ENCODE data around the gene AFAP1L2.

The AFAP1L2 gene

GRCh38 chr10:114297136-114297705 lies 107.1 kb downstream of the AFAP1L2 start:
- Histone ChIP-seq H3K36me3 (no peaks in the 10 kb centered on the region), H3K4me3 (ENCODE audit: low read depth, low read length) (no peak overlapping the region), H3K9me3 (ENCODE audit: severe bottlenecking) (peaks cover 15% of the 10 kb centered on the region), H3K27ac (no peak overlapping the region), H3K27me3 (ENCODE audit: insufficient read depth, low read depth, severe bottlenecking) (no peaks in the 10 kb centered on the region)
- DNase-seq: no peak
- no peak for TF ChIP-seq CTCF (IDR thresholded peaks at IDR 0.05; ENCODE audit: low read depth, low read length)

GRCh38 chr10:114295393-114295792 lies 108.9 kb downstream of the AFAP1L2 start:
- DNase-seq: no peak
- no peak for TF ChIP-seq CTCF (IDR thresholded peaks at IDR 0.05; ENCODE audit: low read depth, low read length)
- Histone ChIP-seq H3K9me3 (ENCODE audit: severe bottlenecking) (peaks cover 15% of the 10 kb centered on the region), H3K27me3 (ENCODE audit: insufficient read depth, low read depth, severe bottlenecking) (no peaks in the 10 kb centered on the region), H3K36me3 (no peaks in the 10 kb centered on the region), H3K27ac (no peak overlapping the region), H3K4me3 (ENCODE audit: low read depth, low read length) (no peak overlapping the region)

GRCh38 chr10:114294549-114294948 lies 109.8 kb downstream of the AFAP1L2 start:
- TF ChIP-seq CTCF (IDR thresholded peaks at IDR 0.05; ENCODE audit: low read depth, low read length): no peak

GRCh38 chr10:114293075-114293474 lies 111.2 kb downstream of the AFAP1L2 start:
- peaks cover 15% of the 10 kb centered on the region for H3K9me3 ChIP-seq (ENCODE audit: severe bottlenecking)
- no peak for DNase-seq
- H3K4me3 ChIP-seq (ENCODE audit: low read depth, low read length): no peak overlapping the region
- H3K36me3 ChIP-seq: no peaks in the 10 kb centered on the region
- TF ChIP-seq CTCF (IDR thresholded peaks at IDR 0.05; ENCODE audit: low read depth, low read length): no peak
- no peaks in the 10 kb centered on the region for H3K27me3 ChIP-seq (ENCODE audit: insufficient read depth, low read depth, severe bottlenecking)
- H3K27ac ChIP-seq: no peak overlapping the region

More at GRCh38 chr10:114294549-114294948, 109.8 kb downstream of the AFAP1L2 start:
- H3K4me3 ChIP-seq (ENCODE audit: low read depth, low read length): no peak overlapping the region
- no peaks in the 10 kb centered on the region for H3K36me3 ChIP-seq
- H3K27ac ChIP-seq: no peak overlapping the region
- no peak for DNase-seq
- no peaks in the 10 kb centered on the region for H3K27me3 ChIP-seq (ENCODE audit: insufficient read depth, low read depth, severe bottlenecking)
- peaks cover 15% of the 10 kb centered on the region for H3K9me3 ChIP-seq (ENCODE audit: severe bottlenecking)

GRCh38 chr10:114291516-114291915 lies 112.8 kb downstream of the AFAP1L2 start:
- Histone ChIP-seq H3K4me3 (ENCODE audit: low read depth, low read length) (no peak overlapping the region), H3K27ac (no peak overlapping the region), H3K36me3 (no peaks in the 10 kb centered on the region), H3K27me3 (ENCODE audit: insufficient read depth, low read depth, severe bottlenecking) (no peaks in the 10 kb centered on the region), H3K9me3 (ENCODE audit: severe bottlenecking) (peaks cover 13% of the 10 kb centered on the region)
- DNase-seq: no peak
- TF ChIP-seq CTCF (IDR thresholded peaks at IDR 0.05; ENCODE audit: low read depth, low read length): no peak

- Histone ChIP-seq H3K27ac (no peak overlapping the region), H3K4me3 (ENCODE audit: low read depth, low read length) (no peak overlapping the region), H3K27me3 (ENCODE audit: insufficient read depth, low read depth, severe bottlenecking) (no peaks in the 10 kb centered on the region), H3K9me3 (ENCODE audit: severe bottlenecking) (peaks cover 10% of the 10 kb centered on the region), H3K36me3 (no peaks in the 10 kb centered on the region)
- no peak for DNase-seq
- TF ChIP-seq CTCF (IDR thresholded peaks at IDR 0.05; ENCODE audit: low read depth, low read length): no peak
Measured at GRCh38 chr10:114291076-114291475, 113.2 kb downstream of the AFAP1L2 start.
